ENCODE data around the gene GNG5. TPM values are rescaled to one million over a fixed set of nuclear protein-coding genes. Genes with fewer than 3 reads are reported as not detected.
A peak's percentile ranks its signal among the peaks of the same experiment; 100 is the strongest.

GNG5 gene
- total RNA-seq, 1 donor = 54.1 TPM

GRCh38 chr1:84506729-84507453 is 510 bp upstream of the GNG5 start:
- peak overlapping the region; percentile 82 for H3K4me3 ChIP-seq (ENCODE audit: low read depth, low read length)
- TF ChIP-seq CTCF (IDR thresholded peaks at IDR 0.05; ENCODE audit: insufficient read depth, low read length) = no peak
- DNase-seq (ENCODE audit: low read depth) = no peak

GRCh38 chr1:84505493-84506001 is 834 bp downstream of the GNG5 start:
- peak; percentile 71 for DNase-seq (ENCODE audit: low read depth)
- H3K4me3 ChIP-seq (ENCODE audit: low read depth, low read length) = peak overlapping the region; percentile 89
- TF ChIP-seq CTCF (IDR thresholded peaks at IDR 0.05; ENCODE audit: insufficient read depth, low read length) = no peak

GRCh38 chr1:84504580-84505492 is 1.5 kb downstream of the GNG5 start:
- peak; percentile 15 for TF ChIP-seq CTCF (IDR thresholded peaks at IDR 0.05; ENCODE audit: insufficient read depth, low read length)
- H3K4me3 ChIP-seq (ENCODE audit: low read depth, low read length) = peak overlapping the region; percentile 89
- DNase-seq (ENCODE audit: low read depth) = peak; percentile 75

GRCh38 chr1:84502927-84503326 is 3.5 kb downstream of the GNG5 start:
- DNase-seq (ENCODE audit: low read depth) = no peak
- TF ChIP-seq CTCF (IDR thresholded peaks at IDR 0.05; ENCODE audit: insufficient read depth, low read length) = no peak
- H3K4me3 ChIP-seq (ENCODE audit: low read depth, low read length) = peak overlapping the region; percentile 6

- no peak for TF ChIP-seq CTCF (IDR thresholded peaks at IDR 0.05; ENCODE audit: insufficient read depth, low read length)
These were observed 8.6 kb downstream of the GNG5 start for GRCh38 chr1:84497631-84498275.

GRCh38 chr1:84496498-84496897 is 9.9 kb downstream of the GNG5 start:
- no peak for DNase-seq (ENCODE audit: low read depth)
- H3K4me3 ChIP-seq (ENCODE audit: low read depth, low read length) = no peak overlapping the region
- no peak for TF ChIP-seq CTCF (IDR thresholded peaks at IDR 0.05; ENCODE audit: insufficient read depth, low read length)

More at GRCh38 chr1:84497631-84498275, 8.6 kb downstream of the GNG5 start:
- no peak for DNase-seq (ENCODE audit: low read depth)
- H3K4me3 ChIP-seq (ENCODE audit: low read depth, low read length) = no peak overlapping the region
